ENCODE results near the gene SBF2.

- no peak for TF ChIP-seq CTCF (IDR thresholded peaks at IDR 0.05)
- TF ChIP-seq EZH2 (IDR thresholded peaks at IDR 0.05; ENCODE audit: borderline replicate concordance, insufficient read depth, low read depth, low read length, poor library complexity, severe bottlenecking): no peak
Measured at GRCh38 chr11:10268746-10269488, 25.1 kb downstream of the SBF2 start.

Measured in B cell (primary cell).